HT1080 (cell line): ENCODE results near the gene CRYM. TPM values are rescaled to one million over a fixed set of nuclear protein-coding genes. Genes with fewer than 3 reads are reported as not detected.

ENCODE experiments used
- total RNA-seq: library from RNA; depleted of rRNA; stranded (reverse); fragments of >200 nt; shearing (Covaris generic); gene quantifications from 2 replicates; pipeline ENCODE4 v1.2.3, GENCODE V29; 2014; rRNA removed

CRYM gene
- total RNA-seq, 1 experiment from 2014 or later = not detected

Other genes with a start within 250 kb of the CRYM start
- gene DNAH3, start 127.4 kb downstream of the CRYM start, total RNA-seq = 0.03 and 0.05 TPM in 2 replicates
- 7.5 and 12.3 TPM in 2 replicates for gene LDAF1, start 119.6 kb downstream of the CRYM start, total RNA-seq
- not detected in 2 replicates for gene ZP2, start 66.7 kb downstream of the CRYM start, total RNA-seq
- not detected in 2 replicates for gene ANKS4B, start 44.6 kb downstream of the CRYM start, total RNA-seq